ENCODE data around the gene CHIT1. TPM values are rescaled to one million over a fixed set of nuclear protein-coding genes. Genes with fewer than 3 reads are reported as not detected.

Gene CHIT1
- polyA plus RNA-seq, 4 donors, result 0.12 to 0.31 (median 0.18) TPM

- DNase-seq (ENCODE audit: low read depth in 4 of 4, low spot score in 3 of 4), result no peak
Measured at GRCh38 chr1:203177470-203178039, 51.9 kb downstream of the CHIT1 start.

GRCh38 chr1:203177036-203177405 is 52.5 kb downstream of the CHIT1 start:
- DNase-seq (ENCODE audit: low read depth in 4 of 4, low spot score in 3 of 4), result no peak

GRCh38 chr1:203176273-203177035 is 53.0 kb downstream of the CHIT1 start:
- no peak for DNase-seq (ENCODE audit: low read depth in 4 of 4, low spot score in 3 of 4)

GRCh38 chr1:203175827-203176241 is 53.6 kb downstream of the CHIT1 start:
- DNase-seq (ENCODE audit: low read depth in 4 of 4, low spot score in 3 of 4), result no peak

DNA sequence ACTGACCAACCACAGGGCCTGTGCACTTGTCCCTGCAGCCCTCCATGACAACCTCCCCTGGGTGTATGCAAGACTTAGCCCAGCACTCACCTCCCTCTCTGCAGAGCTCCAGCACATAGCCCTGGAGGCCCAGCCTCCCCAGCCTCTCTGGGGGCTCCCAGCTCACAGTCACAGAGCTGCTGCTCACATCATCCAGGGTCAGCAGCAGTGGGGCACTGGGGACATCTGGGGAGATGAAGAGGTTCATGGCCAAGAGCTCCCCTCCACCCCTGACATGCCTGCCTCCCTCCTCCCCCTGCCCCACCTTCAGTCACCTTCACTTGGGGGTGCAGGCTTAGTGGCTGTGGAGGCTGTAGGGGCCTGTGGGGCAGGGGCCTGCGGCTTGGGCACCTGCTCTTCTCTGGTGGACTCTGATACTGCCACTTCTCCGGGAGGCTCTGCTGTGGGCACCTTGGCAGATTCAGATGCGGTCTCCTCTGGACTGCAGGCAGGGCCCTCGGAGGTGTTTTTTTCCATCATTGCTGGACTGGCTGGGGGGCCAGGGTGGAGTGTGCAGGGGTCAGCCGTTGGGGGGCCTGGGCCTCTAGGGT is 54.1 kb downstream of the CHIT1 start, which contains the start of gene MYBPH:
TSS of gene MYBPH (minus strand) at position 590 of the 590 bp plus-strand sequence. CDS start at position 519, 71 bp downstream.
- no peak for DNase-seq (ENCODE audit: low read depth in 4 of 4, low spot score in 3 of 4)

GRCh38 chr1:203174324-203174985 is 55.0 kb downstream of the CHIT1 start:
- no peak for DNase-seq (ENCODE audit: low read depth in 4 of 4, low spot score in 3 of 4)

DNA sequence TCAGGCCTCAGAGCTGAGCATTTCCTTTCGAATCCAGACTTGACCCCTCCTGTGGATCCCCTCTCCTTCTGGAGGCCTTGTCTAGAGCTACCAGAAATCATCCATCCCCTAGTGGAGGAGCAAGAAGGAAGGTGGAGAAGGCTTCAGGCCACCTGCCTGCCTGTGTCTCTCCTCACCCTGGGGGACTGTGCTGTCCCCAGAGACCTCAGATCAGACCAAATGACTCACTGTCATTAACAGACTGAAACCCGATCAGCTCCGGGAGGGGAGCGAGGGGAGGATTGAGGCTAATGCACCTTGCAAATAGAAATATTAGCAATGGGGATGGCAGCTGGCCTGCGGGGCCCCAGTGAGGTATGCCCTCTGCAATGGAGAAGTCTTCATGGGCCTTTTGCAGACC is 55.9 kb downstream of the CHIT1 start:
- DNase-seq (ENCODE audit: low read depth in 4 of 4, low spot score in 3 of 4), result no peak

DNA sequence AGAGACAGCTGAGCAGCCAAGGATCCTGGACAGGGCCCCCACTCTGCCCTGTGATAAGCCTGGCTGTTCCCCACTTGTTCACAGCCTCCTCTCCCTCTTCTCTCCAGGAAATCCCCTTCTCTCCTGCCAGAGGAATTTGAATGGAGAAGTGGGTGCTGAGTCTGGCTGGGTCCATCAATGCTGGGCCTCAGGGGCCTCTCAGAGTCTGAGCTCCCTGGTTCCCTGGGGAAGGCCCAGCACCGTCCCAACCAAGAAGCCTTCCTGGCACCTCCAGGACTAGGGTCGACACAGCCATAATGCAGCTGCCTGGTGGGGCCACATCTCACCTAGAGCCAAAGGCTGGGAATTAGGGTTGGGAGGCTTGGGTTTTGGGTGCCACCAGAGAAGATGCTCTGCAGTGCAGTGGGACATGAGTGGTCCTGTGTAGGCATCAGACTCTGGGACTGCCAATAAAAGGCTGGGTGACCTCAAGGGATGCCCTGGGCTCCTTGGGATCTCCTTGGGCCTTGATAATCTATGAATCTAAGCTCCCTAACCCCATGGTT is 56.4 kb downstream of the CHIT1 start:
- DNase-seq (ENCODE audit: low read depth in 4 of 4, low spot score in 3 of 4), result no peak

DNA sequence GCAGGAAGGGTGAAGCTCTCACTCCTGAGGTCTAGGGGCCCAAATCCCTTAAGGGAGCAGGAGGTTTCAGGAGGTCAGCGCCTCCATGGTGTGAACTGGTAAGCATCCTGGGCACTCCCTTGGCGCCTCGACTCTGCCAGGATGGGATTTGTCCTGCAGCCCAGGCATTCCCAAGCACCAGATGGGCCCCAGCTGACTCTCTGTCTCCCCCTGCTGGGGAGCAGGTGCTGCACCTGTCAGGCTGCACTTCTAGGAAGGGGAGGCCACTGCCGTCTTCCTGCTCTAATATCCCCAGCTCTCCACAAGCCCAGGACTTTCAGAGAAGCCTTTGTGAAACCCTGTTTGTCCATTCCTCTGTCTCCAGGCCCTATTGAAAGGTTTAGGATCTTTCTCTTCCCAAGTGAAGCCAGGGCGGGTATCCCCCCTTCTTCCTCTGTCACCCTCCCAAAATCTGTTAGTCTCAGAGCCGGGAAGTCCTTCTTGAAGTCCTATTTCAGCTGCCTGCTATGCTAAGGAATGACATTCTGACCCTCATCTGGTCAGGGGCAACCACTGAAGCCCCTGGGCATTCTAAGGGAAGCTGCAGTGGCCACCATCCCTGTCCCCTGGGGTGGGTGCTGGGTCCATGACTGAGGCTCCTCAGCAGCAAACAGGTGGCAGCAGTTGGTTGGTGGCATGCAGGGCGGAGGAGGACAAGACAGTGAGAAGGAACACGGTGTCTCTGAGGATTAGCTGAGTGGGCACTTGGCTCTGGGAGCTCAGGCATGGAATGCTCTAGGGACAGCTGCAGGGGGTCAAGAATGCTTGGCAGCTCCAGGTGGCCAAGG is 57.1 kb downstream of the CHIT1 start:
- no peak for DNase-seq (ENCODE audit: low read depth in 4 of 4, low spot score in 3 of 4)

DNA sequence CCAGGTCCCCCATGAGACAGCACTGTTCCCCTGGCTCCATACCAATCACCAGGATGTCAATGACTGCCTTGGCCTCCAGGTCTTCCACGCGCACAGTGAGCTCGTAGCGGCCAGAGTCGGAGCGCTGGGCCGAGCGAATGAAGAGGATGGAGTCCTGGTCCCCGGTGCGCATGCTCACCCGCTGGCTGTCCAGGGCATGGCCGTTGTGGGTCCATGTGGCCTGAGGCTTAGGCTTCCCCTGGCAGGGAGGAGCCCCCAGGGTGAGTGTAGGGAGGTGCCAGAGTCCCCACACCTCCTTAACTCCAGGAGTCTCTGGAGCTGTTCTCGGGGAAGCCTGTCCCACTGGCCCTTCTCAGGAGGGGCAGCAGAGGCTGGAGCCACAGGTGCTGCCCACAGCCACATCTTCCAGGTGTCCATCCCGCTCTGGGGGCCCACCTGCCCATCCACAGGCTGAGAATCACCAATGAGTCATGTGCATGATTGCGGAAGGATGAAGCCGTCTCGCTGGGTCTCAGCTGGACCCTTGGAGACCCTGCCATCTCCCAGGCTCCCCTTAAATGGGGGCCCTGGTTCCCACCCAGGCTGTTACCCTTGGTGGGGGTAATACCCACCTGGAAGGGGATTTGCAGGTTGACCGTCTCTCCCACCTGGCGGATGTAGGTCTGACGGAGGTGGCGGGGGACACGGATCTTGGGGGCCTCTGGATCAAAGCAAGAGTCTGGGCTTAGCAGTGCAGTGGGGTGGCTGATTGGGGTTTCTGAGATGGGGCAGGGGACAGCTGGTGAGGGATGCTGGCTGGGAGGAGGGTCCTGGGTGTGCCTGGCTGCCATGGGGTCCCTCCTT is 57.9 kb downstream of the CHIT1 start:
- no peak for DNase-seq (ENCODE audit: low read depth in 4 of 4, low spot score in 3 of 4)

GRCh38 chr1:203170625-203171330 is 58.7 kb downstream of the CHIT1 start:
- DNase-seq (ENCODE audit: low read depth in 4 of 4, low spot score in 3 of 4), result no peak

- DNase-seq (ENCODE audit: low read depth in 4 of 4, low spot score in 3 of 4), result no peak
Measured at GRCh38 chr1:203169770-203170520, 59.5 kb downstream of the CHIT1 start.

- DNase-seq (ENCODE audit: low read depth in 4 of 4, low spot score in 3 of 4), result no peak
Measured at GRCh38 chr1:203168991-203169390, 60.5 kb downstream of the CHIT1 start.

GRCh38 chr1:203168256-203168786 is 61.2 kb downstream of the CHIT1 start:
- DNase-seq (ENCODE audit: low read depth in 4 of 4, low spot score in 3 of 4), result no peak

DNA sequence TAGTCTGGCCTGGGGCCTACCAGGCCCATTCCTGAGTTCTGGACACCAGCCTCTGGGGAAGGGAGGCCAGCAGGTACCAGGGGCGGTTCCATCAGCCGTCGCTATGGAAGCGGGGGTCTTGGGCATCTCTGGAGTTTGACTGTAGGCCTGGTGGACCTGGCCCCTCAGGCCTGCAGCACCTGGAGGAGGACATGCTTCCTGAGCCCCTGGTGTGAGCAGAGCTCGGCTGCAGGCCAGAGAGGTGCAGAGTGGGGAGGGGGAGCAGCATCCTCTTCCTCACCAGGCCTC is 61.6 kb downstream of the CHIT1 start:
- DNase-seq (ENCODE audit: low read depth in 4 of 4, low spot score in 3 of 4), result no peak

DNA sequence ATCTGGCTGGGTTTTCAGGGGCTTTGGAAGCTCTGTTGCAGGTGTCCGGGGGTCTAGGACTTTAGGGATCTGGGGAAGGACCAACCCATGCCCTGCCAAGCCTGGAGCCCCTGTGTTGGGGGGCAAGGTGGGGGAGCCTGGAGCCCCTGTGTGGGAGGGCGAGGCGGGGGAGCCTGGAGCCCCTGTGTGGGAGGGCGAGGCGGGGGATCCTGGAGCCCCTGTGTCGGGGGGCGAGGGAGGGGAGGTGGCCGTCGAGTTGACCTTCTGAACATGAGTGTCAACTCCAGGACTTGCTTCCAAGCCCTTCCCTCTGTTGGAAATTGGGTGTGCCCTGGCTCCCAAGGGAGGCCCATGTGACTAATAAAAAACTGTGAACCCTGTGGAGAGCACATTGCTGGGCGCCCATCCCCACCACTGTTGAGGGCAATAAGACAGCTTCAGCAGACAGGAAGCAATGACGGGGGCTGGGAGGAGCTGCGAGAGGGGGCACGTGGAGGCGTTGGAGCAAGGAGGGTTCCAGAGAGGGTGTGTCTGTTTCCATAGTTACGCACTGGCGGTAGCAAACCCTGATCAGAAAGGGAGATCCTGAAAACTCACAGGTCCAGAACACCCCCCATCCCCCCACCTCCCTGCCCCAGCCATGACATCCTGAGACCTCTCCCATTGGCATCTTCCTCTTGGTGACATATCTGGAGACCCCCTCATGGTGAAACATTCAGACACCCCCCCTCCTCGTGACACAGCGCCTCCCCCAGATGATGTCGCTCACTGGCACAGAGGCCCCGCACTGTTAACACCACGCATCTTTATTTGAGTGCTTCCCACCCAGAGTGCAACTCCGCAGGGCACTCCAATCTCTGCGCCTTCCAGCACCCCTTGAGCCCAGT is 62.2 kb downstream of the CHIT1 start:
- DNase-seq (ENCODE audit: low read depth in 4 of 4, low spot score in 3 of 4), result no peak
